ENCODE results near the gene LRCH4.
"Not testable (repeated sequence)": the region's sequence is repeated elsewhere in the genome, so short reads cannot be mapped to it uniquely, and the experiment has no call there.

Gene LRCH4

GRCh38 chr7:100538654-100539435 is 47.1 kb downstream of the LRCH4 start, which contains the start of gene AGFG2:
Gene AGFG2 (plus strand): TSS chr7:100539203. CDS start chr7:100539347, 144 bp downstream.
- in situ Hi-C loops (cut with HindIII; ENCODE audit: low sequenced_read_pairs): no loop called here
- TF ChIP-seq, protein P1, sequence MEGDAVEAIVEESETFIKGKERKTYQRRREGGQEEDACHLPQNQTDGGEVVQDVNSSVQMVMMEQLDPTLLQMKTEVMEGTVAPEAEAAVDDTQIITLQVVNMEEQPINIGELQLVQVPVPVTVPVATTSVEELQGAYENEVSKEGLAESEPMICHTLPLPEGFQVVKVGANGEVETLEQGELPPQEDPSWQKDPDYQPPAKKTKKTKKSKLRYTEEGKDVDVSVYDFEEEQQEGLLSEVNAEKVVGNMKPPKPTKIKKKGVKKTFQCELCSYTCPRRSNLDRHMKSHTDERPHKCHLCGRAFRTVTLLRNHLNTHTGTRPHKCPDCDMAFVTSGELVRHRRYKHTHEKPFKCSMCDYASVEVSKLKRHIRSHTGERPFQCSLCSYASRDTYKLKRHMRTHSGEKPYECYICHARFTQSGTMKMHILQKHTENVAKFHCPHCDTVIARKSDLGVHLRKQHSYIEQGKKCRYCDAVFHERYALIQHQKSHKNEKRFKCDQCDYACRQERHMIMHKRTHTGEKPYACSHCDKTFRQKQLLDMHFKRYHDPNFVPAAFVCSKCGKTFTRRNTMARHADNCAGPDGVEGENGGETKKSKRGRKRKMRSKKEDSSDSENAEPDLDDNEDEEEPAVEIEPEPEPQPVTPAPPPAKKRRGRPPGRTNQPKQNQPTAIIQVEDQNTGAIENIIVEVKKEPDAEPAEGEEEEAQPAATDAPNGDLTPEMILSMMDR (IDR thresholded peaks at IDR 0.05; ENCODE audit: low read depth, low read length): no peak
- peak; percentile 100 for DNase-seq (ENCODE audit: low read depth, low spot score)
- H3K4me3 ChIP-seq (ENCODE audit: low read depth, low read length): peak within 1 kb of the TSS; percentile 64

GRCh38 chr7:100538348-100538653 is 47.6 kb downstream of the LRCH4 start:
- peak overlapping the region; percentile 40 for H3K4me3 ChIP-seq (ENCODE audit: low read depth, low read length)
- TF ChIP-seq, protein P1 (IDR thresholded peaks at IDR 0.05; ENCODE audit: low read depth, low read length): no peak
- no peak for DNase-seq (ENCODE audit: low read depth, low spot score)
- in situ Hi-C loops (cut with HindIII; ENCODE audit: low sequenced_read_pairs): no loop called here

- H3K4me3 ChIP-seq (ENCODE audit: low read depth, low read length); in situ Hi-C loops (cut with HindIII; ENCODE audit: low sequenced_read_pairs); DNase-seq (ENCODE audit: low read depth, low spot score): not testable (repeated sequence)
Measured at GRCh38 chr7:100536695-100537094, 49.2 kb downstream of the LRCH4 start.

- H3K4me3 ChIP-seq (ENCODE audit: low read depth, low read length); in situ Hi-C loops (cut with HindIII; ENCODE audit: low sequenced_read_pairs); DNase-seq (ENCODE audit: low read depth, low spot score): not testable (repeated sequence)
Measured at GRCh38 chr7:100535982-100536381, 49.9 kb downstream of the LRCH4 start.

DNA sequence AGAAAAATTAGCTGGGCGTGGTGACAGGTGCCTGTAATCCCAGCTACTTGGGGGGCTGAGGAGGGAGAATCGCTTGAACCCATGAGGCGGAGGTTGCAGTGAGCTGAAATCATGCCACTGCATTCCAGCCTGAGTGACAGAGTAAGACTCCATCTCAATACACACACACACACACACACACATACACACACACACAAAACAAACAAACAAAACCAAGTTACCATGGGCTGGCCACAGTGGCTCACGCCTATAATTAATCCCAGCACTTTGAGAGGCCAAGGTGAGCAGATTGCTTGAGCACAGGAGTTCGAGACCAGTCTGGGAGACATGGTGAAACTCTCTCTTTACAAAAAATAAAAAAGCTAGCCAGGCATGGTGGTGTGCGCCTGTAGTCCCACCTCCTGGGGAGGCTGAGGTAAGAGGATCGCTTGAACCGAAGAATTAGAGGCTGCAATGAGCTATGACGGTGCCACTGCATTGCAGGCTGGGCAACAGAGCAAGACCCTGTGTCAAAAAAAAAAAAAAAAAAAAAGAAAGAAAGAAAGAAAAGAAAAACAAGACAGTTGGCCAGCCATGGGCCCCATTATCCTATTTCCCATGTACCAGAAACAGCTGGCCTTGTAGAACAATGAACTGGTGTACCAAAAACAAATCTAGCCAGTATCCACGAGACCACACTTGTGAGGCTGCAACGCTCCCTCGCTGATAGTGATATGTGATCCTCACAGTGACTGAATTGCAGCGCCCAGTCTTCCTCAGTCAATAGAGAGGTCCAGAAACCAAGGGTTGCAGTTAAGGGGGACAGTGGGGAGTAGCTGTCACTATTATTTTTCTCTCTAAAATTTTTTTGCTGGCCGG is 53.5 kb downstream of the LRCH4 start:
- DNase-seq (ENCODE audit: low read depth, low spot score): no peak
- H3K4me3 ChIP-seq (ENCODE audit: low read depth, low read length): no peak overlapping the region
- TF ChIP-seq, protein P1 (IDR thresholded peaks at IDR 0.05; ENCODE audit: low read depth, low read length): no peak
- in situ Hi-C loops (cut with HindIII; ENCODE audit: low sequenced_read_pairs): no loop called here

DNA sequence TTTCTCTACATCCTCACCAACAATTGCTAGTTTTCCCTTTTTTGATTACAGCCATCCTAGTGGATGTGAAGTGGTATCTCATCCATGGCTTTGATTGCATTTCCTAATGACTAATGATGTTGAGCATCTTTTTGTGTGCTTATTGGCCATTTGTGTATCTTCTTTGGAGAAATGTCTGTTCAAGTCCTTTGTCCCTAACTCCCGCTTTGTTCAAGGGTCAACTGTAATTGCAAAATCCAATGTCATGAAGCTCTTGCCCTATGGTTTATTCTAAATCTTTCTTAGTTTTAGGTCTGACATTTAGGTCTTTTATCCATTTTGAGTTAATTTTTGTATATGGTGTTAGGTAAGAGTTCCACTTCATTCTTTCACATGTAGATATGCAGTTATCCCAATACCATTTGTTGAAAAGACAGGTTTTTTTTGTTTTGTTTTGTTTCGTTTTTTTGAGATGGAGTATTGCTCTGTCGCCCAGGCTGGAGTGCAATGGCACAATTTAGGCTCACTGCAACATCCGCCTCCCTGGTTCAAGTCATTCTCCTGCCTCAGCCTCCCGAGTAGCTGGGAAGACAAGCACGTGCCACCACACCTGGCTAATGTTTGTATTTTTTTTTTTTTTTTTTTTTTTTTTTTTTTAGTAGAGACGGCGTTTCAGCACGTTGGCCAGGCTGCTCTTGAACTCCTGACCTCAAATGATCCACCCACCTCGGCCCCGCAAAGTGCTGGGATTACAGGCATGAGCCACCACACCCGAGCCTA is 57.6 kb downstream of the LRCH4 start:
- H3K4me3 ChIP-seq (ENCODE audit: low read depth, low read length); DNase-seq (ENCODE audit: low read depth, low spot score); in situ Hi-C loops (cut with HindIII; ENCODE audit: low sequenced_read_pairs): not testable (repeated sequence)

All from astrocyte of the spinal cord (primary cell).